Dendritic cell treated with granulocyte-macrophage colony-stimulating factor and Interleukin-4, amounts not matched to agents 40 ng/mL and 50 ng/mL, for 4 days (primary cell): ENCODE data around the gene PTHLH.
A peak's percentile ranks its signal among the peaks of the same experiment; 100 is the strongest.

Source experiments
- H3K27ac Mint-ChIP-seq: one replicate; pipeline ENCODE4 v1.8.0; 2022; ENCODE audit warnings: mild to moderate bottlenecking, mixed read lengths
- H3K27me3 Mint-ChIP-seq: one replicate; pipeline ENCODE4 v1.8.0; 2022; ENCODE audit warnings: mild to moderate bottlenecking, mixed read lengths
- H3K36me3 Mint-ChIP-seq: one replicate; pipeline ENCODE4 v1.8.0; 2022; ENCODE audit warnings: low read depth, mixed read lengths
- H3K4me1 Mint-ChIP-seq: one replicate; pipeline ENCODE4 v1.8.0; 2022; ENCODE audit warnings: low read depth, mixed read lengths
- H3K4me3 Mint-ChIP-seq: one replicate; pipeline ENCODE4 v1.8.0; 2022; ENCODE audit warnings: mild to moderate bottlenecking, moderate library complexity, mixed read lengths
- H3K9me3 Mint-ChIP-seq: one replicate; pipeline ENCODE4 v1.8.0; 2022; ENCODE audit warnings: mixed read lengths
- intact Hi-C: fragments of 100-400 bp; cut with micrococcal nuclease; formaldehyde crosslinking; loops from one replicate; pipeline ENCODE4 v1.15.0; 2022

The PTHLH gene

DNA sequence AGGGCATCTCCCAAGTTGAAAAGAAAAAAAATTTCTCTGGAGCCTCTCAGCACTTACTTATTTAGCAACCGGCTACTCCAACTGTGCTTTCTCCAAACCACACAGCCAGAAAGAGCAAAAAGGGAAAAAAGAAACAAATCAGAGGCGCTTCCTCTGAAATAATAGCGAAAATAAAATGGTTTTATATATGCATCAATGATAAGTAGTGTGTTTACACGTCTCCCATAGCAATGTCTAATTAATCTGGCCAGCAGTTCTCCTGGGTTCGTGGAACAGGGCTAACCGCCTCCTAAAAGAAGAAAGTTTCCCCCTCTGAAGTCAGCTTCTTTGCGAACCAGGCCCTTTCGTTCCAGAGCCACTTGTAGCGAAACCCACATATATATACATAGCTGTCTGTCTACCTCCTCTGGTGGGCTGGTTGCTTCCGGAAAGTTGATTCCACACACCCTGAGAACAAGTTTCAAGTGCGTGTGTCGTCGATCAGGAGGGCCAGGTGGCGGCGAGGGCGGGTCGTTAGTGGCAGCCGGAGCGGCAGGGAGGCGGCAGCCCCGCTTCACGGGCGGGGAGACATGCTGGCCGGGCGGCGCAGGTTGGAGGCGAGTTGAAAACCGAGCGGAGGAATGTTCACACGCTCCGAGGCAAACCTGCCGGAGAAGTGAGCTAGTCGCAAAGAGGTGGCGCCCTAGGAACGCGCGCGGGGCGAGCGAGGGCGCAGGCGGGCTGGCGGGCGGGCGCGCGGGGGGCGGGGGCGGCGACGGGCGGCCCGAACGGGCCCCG lies 2.7 kb downstream of the PTHLH start:
- H3K27me3 Mint-ChIP-seq: peaks cover 80% of the 10 kb centered on the region
- peak overlapping the region; percentile 62 for H3K4me3 Mint-ChIP-seq
- no peak overlapping the region for H3K27ac Mint-ChIP-seq
- peaks cover 18% of the 10 kb centered on the region for H3K4me1 Mint-ChIP-seq
- no peaks in the 10 kb centered on the region for H3K9me3 Mint-ChIP-seq
- intact Hi-C loops: no loop called here
- no peaks in the 10 kb centered on the region for H3K36me3 Mint-ChIP-seq

DNA sequence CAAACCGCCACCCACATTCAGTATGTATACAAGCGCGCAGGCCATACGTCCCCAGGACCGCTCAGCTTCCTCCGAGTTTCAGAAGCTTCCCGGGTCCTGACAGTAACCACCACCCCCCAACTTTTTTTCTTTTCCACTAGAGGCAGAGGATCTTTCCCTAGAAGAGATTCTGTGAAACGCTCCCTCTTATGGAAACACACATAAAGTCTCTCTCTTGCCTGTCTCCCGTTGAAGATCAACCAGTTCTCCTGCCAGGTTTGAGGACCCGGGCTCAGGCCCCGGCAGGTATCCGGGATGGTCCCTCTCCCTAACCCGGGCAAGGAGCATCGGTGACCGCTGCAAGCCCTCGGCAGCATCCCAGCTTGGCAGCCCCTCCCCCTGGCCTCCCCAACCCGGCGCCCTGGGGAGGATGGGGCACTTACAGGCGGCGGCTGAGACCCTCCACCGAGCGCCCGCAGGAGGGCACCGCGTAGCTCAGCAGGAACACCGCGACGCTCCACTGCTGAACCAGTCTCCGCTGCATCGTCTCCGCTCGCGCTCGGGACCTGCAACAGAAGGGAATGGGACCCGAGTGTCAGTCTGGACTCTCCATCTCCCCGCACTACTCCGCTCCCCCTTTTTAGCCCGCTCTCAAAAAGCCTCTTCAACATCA lies 3.4 kb downstream of the PTHLH start:
- Mint-ChIP-seq H3K9me3 (no peaks in the 10 kb centered on the region), H3K36me3 (no peaks in the 10 kb centered on the region), H3K27me3 (peaks cover 77% of the 10 kb centered on the region), H3K4me1 (peaks cover 18% of the 10 kb centered on the region), H3K4me3 (no peak overlapping the region), H3K27ac (no peak overlapping the region)
- intact Hi-C loops: no loop called here

DNA sequence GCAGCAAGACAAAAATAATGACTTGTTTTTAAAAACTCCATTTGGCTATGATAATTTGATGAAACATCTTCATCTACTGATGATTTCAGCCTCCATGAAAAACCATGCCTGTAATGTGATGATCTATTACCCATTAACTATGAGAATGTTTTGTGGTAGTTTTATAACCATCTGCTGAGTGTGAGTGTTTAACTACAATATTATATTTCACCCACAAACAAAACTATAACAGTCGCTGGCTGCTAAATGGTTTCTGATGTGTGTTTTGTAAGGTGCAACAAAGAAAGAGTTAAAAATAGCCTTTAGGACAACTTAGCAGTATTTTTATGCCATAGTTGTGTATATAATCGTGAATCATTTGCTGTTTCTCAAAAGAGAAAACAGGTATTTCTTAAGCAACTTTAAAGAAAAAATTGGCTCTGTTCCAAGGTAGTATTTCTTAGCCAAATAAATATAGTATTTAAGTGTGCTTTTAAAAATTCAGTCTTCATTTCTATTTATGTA lies 4.9 kb downstream of the PTHLH start:
- Mint-ChIP-seq H3K4me3 (no peak overlapping the region), H3K36me3 (no peaks in the 10 kb centered on the region), H3K27me3 (peaks cover 77% of the 10 kb centered on the region), H3K9me3 (no peaks in the 10 kb centered on the region), H3K4me1 (peaks cover 18% of the 10 kb centered on the region), H3K27ac (no peak overlapping the region)
- intact Hi-C loops: no loop called here

DNA sequence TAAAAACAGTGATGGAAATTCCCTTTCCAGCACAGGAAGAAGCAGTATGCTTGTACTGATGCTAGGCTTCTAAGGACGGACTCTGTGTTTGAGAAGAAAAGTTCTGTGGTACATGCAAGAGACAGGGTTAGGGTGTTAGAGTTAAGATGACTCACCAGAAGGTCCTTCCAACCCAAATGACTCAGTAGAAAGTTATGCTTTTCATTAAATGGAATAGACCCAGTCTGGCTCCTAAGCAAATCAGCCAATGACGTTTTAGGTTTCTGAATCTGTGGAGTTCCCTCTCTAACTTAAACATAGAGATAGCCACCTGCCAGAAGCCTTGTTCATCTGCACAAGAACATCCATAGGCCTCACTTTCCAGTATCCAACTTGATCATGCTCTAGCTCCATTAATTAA lies 5.7 kb downstream of the PTHLH start:
- Mint-ChIP-seq H3K36me3 (no peaks in the 10 kb centered on the region), H3K27ac (no peak overlapping the region), H3K4me1 (peaks cover 18% of the 10 kb centered on the region), H3K4me3 (no peak overlapping the region), H3K9me3 (no peaks in the 10 kb centered on the region), H3K27me3 (peaks cover 70% of the 10 kb centered on the region)
- intact Hi-C loops: no loop called here

DNA sequence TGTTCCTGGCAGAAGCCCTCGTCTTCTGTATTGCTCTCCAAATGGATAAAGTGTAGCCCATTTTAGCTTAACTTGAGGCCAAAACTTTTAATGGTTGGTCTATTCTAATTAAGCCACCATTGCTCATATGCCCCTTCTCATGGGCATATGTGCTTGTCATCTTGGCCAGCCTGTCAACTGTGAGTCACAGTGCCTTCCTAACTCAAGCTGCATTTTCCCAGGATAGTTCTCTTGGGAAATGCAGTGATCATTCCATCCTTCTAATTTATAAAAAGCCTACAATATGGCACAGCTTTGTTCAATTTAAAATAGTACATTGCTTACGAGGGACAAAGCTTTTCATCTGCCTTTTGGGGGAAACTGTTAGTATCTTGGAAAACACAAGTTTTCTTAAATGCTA lies 6.6 kb downstream of the PTHLH start:
- intact Hi-C loops: no loop called here
- Mint-ChIP-seq H3K36me3 (no peaks in the 10 kb centered on the region), H3K27me3 (peaks cover 61% of the 10 kb centered on the region), H3K9me3 (no peaks in the 10 kb centered on the region), H3K27ac (no peak overlapping the region), H3K4me1 (peaks cover 13% of the 10 kb centered on the region), H3K4me3 (no peak overlapping the region)

DNA sequence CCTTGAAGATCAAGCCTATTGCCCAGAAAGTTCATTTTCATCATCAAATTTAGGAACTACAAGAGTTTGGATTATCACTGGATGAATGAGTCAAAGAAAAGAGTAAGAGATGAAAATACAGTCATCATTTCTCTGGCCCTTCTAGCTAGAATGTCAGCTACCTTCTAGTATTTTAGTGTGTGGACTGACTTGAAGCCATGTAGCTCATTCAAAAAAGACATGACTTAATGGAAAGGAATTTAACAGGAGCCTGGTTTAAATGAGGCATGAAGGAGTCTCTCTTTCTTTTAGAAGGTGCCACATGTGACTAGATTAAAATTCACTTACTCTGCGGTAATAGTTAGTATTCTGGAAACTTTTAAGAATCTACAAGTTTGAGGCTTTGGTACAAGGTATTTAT lies 7.1 kb downstream of the PTHLH start:
- no peaks in the 10 kb centered on the region for H3K36me3 Mint-ChIP-seq
- no peak overlapping the region for H3K4me3 Mint-ChIP-seq
- no peaks in the 10 kb centered on the region for H3K9me3 Mint-ChIP-seq
- H3K27me3 Mint-ChIP-seq: peaks cover 55% of the 10 kb centered on the region
- H3K4me1 Mint-ChIP-seq: peaks cover 11% of the 10 kb centered on the region
- intact Hi-C loops: no loop called here
- H3K27ac Mint-ChIP-seq: no peak overlapping the region

DNA sequence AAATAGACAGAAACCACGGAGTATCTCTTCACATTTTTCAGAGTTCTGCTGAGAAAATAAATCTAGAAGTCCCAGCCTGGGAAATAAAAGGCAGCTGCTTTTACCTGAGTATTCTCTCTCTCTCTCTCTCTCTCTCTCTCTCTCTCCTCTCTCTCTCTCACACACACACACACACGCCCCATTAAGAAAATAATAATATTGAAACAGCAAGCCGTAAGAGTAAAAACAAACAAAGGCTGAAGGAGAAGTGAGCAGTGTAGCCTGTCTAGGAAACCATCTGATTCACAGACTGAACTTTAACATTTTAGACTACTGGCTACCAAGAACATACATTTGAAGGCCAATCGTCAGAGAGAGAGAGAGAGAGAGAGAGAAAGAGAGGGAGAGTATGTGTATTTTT lies 8.4 kb downstream of the PTHLH start:
- Mint-ChIP-seq H3K27me3 (peaks cover 52% of the 10 kb centered on the region), H3K36me3 (no peaks in the 10 kb centered on the region), H3K9me3 (no peaks in the 10 kb centered on the region), H3K27ac (no peak overlapping the region), H3K4me3 (no peak overlapping the region), H3K4me1 (peaks cover under 1% of the 10 kb centered on the region)
- intact Hi-C loops: no loop called here

DNA sequence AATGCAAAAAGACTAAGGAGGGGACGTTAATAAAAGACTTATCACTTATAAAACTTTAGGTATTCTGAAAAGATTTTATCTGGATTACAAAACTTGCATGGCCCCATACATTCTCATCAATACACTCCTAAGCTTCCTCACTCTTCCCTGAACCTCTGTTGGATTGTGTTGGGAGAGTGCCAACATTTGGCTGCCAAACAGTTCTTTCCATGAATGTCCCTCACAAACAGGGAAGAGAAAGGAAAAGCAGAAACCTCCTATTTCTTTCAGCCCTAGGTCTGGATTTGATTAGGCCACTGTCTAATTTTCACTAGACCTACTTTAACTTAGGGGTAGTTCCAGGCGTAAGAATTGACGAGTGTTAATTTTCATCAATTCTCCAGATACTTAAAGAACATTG lies 11.7 kb downstream of the PTHLH start:
- Mint-ChIP-seq H3K4me3 (no peak overlapping the region), H3K4me1 (no peaks in the 10 kb centered on the region), H3K36me3 (no peaks in the 10 kb centered on the region), H3K27ac (no peak overlapping the region), H3K27me3 (peaks cover 40% of the 10 kb centered on the region), H3K9me3 (no peaks in the 10 kb centered on the region)
- intact Hi-C loops: no loop called here

DNA sequence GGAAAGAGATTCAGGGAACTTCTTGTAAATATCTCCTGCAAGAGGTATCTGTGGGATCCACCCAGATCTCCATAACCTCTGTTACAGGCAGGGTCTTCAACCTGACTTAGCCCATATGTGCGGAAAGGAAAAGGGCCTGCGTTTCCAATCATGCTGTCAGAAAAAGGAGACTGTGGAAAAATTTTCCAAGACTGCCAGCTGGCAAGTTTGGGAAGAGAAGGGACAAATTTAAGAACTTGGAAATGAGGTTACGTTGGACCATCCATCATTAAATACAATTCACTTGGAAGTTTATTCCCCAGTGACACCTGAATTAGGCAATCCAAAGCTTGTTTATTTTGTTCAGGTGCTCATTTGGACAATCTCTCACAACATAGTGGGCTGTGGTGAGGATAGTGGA lies 13.9 kb downstream of the PTHLH start:
- no peaks in the 10 kb centered on the region for H3K4me1 Mint-ChIP-seq
- H3K4me3 Mint-ChIP-seq: no peak overlapping the region
- no peaks in the 10 kb centered on the region for H3K9me3 Mint-ChIP-seq
- intact Hi-C loops: no loop called here
- H3K27ac Mint-ChIP-seq: no peak overlapping the region
- H3K27me3 Mint-ChIP-seq: peaks cover 26% of the 10 kb centered on the region
- no peaks in the 10 kb centered on the region for H3K36me3 Mint-ChIP-seq

DNA sequence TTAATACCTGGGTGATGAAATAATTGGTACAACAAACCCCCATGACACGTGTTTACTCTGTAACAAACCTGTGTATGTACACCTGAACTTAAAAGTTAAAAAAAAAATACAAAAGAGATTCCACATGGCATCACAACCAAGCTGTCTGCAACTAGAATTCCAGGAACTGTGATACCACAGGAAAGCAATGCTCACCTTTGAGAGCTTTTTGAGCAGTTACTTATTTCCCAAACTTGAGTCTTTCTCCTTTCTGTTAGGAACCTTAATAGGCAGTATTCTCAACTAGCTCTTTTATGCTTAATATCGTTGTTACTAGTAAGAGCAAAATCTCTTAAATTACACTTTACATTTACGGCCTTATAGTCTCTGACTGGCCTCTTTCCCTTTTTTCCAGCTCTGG lies 15.2 kb downstream of the PTHLH start:
- no peaks in the 10 kb centered on the region for H3K36me3 Mint-ChIP-seq
- no peak overlapping the region for H3K27ac Mint-ChIP-seq
- no peak overlapping the region for H3K4me3 Mint-ChIP-seq
- peaks cover 18% of the 10 kb centered on the region for H3K27me3 Mint-ChIP-seq
- H3K9me3 Mint-ChIP-seq: no peaks in the 10 kb centered on the region
- H3K4me1 Mint-ChIP-seq: no peaks in the 10 kb centered on the region
- intact Hi-C loops: no loop called here

DNA sequence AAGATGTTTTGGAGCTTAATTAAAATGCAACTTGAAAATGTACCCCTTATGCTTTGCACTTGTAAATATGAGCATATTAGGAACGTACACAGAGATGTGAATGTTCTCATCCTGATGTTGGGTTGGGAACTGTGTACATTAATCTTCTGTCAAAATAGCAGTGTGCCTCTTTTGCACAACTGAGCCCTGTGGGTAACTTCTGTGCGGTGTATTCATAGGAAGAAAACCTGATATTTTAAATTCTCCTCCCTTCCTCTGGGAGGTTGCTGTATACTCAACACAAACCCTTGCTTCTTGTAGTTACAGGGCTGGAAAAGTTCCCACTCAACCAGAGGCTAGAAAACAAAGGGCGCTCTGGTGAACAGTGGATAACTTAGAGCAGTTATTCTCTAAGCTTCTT lies 18.7 kb downstream of the PTHLH start:
- no peaks in the 10 kb centered on the region for H3K36me3 Mint-ChIP-seq
- H3K27ac Mint-ChIP-seq: no peak overlapping the region
- H3K4me1 Mint-ChIP-seq: no peaks in the 10 kb centered on the region
- intact Hi-C loops: no loop called here
- no peak overlapping the region for H3K4me3 Mint-ChIP-seq
- H3K27me3 Mint-ChIP-seq: peaks cover 10% of the 10 kb centered on the region
- H3K9me3 Mint-ChIP-seq: no peaks in the 10 kb centered on the region

DNA sequence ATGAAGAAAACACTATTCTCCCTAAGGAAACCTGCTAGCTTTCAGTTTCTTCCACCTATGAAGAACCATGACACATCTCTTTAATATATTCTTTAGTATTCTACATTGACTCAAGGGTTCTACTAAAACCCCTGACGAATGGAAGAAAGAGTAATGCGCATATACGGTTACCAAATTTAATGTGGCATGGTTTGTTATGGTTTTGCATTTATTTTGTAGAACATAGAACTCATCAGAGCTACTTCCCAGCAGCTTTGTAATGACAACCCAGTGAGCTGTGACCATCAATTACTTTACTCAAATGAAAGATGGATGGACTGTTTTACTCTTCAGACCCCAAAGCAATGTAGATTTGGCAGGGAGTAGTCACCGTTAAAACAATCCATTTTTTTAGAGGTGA lies 19.2 kb downstream of the PTHLH start:
- H3K36me3 Mint-ChIP-seq: no peaks in the 10 kb centered on the region
- intact Hi-C loops: no loop called here
- H3K4me3 Mint-ChIP-seq: no peak overlapping the region
- no peaks in the 10 kb centered on the region for H3K4me1 Mint-ChIP-seq
- H3K27me3 Mint-ChIP-seq: peaks cover 6% of the 10 kb centered on the region
- H3K27ac Mint-ChIP-seq: no peak overlapping the region
- H3K9me3 Mint-ChIP-seq: no peaks in the 10 kb centered on the region

DNA sequence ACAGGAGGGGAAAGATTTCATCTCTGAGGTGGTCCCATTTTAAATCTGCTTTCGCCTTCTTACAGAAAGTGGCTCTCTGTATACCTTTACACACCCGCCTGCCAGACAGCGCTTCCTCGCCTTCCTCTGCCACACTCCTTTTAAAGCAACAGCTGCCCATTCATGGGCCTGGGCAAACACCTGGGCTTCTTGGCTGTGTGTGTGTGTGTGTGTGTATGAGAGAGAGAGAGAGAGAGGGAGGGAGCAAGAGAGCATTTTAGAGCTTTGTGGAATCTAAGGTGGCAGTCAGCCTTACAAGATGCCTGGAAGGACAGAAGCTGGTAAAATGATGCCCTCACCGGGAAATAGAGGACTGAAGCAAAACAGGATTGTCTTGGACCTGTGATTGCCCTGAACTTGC lies 20.0 kb downstream of the PTHLH start:
- Mint-ChIP-seq H3K9me3 (no peaks in the 10 kb centered on the region), H3K36me3 (no peaks in the 10 kb centered on the region), H3K27me3 (peaks cover 5% of the 10 kb centered on the region), H3K4me1 (no peaks in the 10 kb centered on the region), H3K4me3 (no peak overlapping the region), H3K27ac (no peak overlapping the region)
- intact Hi-C loops: no loop called here

DNA sequence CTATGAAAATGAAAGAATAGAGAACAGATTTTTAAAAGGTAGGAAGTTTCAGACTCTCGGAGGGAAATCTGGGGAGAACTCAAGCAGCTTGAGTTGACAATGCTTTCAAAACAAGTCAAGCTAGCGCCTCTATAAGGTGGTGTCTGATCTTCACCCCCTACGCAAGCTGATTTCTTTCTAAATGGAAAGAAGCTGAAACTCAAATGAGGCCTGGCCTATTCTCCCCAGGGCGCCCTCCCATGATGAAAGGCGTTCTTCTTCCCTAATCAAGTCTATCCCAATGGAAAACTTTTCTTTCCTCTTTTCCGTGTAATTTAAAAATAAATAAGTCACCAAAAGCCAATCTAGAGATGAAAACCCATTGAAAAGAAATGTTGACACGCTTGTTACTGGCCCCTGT lies 20.6 kb downstream of the PTHLH start:
- H3K4me3 Mint-ChIP-seq: no peak overlapping the region
- H3K27ac Mint-ChIP-seq: no peak overlapping the region
- intact Hi-C loops: no loop called here
- H3K4me1 Mint-ChIP-seq: no peaks in the 10 kb centered on the region
- H3K36me3 Mint-ChIP-seq: no peaks in the 10 kb centered on the region
- no peaks in the 10 kb centered on the region for H3K9me3 Mint-ChIP-seq
- H3K27me3 Mint-ChIP-seq: peaks cover 8% of the 10 kb centered on the region

DNA sequence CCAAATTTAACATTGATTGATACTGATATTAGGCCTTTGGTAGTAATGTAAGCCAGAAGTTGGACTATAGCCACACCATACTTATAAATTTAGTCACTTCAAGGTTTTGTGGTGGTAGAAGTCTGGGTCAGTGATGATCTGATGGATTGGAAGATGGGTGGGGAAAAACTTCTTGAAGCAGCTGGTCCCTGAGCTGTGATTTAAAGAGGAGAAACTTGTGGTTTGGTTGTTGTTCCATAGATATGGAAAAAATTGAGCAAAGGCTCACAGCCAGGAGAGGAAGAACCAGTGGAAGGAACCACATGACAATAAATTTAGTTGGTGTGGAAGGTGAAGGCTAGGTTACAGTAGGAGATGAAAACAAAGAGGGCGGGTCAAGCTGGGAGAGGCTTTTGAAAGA lies 26.1 kb downstream of the PTHLH start:
- Mint-ChIP-seq H3K27ac (no peak overlapping the region), H3K36me3 (no peaks in the 10 kb centered on the region), H3K27me3 (peaks cover 7% of the 10 kb centered on the region), H3K9me3 (no peaks in the 10 kb centered on the region), H3K4me3 (no peak overlapping the region), H3K4me1 (no peaks in the 10 kb centered on the region)
- intact Hi-C loops: no loop called here
